ENCODE data around the gene ARHGAP10.

Gene ARHGAP10

DNA sequence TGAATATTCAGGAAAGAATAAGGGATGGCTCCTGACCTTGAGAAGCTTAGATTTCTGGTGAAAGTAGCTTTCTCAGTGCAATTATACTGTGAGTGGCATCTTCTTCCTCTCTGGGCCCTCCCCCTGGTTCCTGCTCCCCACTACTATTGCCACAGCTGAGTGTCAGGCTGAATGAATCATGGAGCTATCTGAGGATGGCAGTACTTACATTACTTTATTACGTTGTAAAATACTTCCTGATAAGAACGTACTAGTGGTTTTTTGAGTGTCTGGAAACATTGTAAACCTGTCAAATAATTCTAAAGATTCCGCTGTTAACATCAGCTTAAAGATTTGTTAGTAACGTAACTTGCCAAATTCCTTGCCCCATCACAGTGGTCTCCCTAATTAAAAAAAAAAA lies 36.2 kb downstream of the ARHGAP10 start:
- no peak for DNase-seq (ENCODE audit: low spot score)

DNA sequence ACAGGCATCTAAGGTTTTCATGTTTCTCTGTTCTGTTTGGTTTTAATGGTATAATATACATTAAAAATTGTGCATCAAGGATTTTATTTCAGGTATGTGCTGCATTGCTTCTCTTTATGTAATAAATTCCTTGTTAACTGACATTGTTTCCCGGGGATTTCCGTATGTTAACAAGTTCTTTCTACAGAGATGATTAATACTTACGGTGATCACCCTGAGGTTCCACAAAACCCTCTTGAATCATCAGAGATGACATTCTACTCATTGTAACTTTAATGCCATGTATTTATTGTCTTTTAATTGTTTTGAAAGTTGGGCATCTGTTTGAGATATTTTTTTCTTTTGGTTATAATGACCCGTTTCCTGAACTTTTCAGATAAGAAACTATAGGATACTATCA lies 37.5 kb downstream of the ARHGAP10 start:
- no peak for DNase-seq (ENCODE audit: low spot score)

DNA sequence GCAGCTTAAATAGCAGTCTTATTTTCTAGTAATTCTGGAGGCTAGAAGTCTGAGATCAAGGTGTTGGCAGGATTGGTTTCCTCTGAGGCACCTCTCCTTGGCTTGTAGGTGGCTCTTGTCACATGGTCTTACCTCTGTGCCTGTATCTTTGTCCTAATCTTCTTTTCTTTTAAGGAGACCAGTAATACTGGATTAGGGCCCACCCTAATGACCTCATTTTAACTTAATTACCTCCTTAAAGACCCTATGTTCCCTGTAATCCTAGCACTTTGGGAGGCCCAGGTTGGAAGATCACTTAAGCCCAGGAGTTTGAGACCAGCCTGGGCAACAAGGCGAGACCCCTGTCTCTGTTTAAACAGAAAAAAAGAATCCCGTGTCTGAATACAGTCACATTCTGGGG lies 38.9 kb downstream of the ARHGAP10 start:
- no peak for DNase-seq (ENCODE audit: low spot score)

DNA sequence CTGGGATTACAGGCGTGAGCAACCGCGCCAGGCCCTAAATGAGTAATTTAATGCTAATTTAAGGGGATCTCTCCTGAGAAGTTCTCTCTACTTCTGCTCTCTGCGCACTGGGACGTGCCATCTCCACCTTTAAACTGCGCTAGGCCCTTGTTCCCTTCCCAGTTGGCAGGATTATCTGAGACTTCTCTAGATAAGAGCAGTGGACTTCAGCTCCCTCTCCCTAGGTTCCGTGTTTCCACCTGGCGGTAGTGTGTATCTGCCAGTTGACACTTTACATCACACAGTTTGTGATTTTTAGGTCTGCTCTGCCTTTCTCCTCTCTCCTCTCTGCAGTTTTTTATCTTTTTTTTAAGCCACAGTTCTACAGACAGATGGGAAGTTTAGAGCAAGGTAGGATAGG lies 40.2 kb downstream of the ARHGAP10 start:
- DNase-seq (ENCODE audit: low spot score): no peak

DNA sequence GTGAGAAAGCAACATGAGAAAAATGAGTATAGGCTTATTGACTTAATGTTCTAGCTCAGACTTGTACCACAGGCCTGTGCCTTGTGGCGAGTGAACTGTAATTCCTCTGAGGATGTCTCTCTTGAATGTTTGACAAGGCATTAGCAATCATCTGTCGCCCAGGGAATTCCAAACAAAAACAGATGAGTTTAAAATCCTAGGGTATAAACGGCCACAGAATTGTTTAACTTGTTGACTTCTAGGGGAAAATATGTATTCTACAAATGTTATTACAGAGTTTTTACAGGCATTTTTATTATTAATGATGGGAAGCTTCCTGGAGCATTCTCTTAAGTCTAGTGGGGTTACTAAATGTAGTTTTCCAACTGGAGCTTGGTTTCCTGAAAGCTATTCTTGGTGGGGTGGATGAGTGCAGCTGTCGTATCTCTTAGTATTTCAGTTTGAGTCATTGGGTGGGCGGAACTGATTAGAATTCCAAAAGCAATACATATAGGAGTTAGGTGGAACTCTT lies 40.6 kb downstream of the ARHGAP10 start:
- no peak for DNase-seq (ENCODE audit: low spot score)

DNA sequence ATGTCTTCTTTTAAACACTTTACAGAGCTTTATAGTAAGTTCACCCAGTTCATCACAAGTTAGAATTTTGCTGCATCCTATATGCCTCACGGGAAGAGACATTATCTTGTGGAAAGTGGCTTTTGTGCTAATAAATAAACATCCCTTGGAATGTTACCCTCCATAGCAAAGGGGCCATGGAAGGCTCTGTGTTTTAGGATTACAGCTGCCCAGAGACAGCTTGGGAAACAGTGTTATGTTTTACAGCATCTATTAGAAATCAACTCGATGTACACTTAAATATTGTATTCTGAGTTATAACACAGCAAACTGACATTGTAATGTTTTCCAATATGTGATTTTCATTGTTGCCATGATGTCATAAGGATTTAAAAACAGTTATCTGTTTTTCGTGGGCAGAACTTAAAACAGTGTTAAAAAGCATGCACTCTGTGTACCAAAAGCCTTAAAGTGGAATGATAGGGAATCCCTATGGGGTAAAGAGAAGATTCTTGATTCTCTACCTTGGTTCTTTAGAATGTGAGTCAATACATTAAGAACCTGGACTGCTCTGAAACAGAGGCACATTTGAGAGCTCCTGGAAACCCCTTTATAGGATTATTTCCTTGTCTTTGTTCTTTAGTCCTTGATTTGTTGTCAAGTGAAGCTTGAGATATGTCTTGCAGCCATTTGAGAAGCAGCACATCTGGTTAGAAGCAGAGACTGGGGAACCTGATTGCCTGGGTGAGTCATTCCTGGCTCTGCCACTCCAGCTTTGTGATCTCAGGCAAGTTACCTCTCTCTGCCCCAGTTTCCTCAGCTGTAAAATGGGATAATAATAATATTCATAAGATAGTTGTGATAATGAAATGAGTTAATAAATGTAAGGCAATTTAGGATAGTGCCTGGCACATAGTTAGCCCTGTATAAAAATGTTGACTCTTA lies 41.6 kb downstream of the ARHGAP10 start:
- no peak for DNase-seq (ENCODE audit: low spot score)

DNA sequence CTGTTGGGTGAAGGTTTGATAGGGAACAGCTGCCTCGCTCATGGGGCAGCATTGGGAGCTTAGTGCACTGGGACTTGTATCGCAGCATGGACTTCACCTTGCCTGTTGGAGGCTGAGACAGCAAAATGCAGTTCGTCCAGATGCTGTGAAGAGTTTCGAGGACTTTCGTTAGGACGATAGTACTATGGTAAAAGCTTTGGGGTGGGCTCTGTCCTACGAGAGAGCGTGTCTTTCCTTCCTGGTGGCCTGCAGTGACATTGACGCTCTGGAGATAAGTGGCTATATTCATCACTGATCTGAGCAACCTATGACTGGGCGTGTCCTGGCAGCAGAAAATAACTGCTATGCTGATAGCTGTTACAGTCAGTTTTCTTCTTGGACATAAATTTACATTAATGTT lies 44.8 kb downstream of the ARHGAP10 start:
- DNase-seq (ENCODE audit: low spot score): no peak

DNA sequence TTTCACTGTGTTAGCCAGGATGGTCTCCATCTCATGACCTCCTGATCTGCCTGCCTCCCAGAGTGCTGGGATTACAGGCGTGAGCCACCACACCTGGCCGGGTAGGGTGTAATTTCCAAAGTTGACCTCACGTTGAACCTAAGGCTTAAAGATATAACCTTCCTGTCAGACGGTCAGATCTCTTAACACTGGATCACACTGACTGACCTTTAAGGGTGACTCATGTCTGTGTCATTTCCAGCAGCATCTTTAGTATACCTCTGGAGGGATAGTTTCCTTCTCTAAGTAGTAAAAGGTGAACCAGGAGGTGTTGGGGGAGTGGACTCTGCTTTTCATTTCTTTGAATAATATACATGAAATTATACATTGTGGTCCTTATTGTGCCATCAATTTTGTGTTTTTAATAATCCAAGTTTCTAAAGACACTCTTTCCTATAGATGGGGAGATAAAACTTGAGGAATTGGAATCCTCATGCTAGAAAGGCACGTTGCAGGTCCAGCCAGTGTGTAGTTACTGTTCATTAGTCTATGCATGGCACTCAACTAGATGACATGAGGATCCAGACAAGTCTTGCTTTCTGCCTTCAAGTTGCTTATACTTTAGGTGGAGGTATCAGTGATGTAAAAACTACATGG lies 45.7 kb downstream of the ARHGAP10 start:
- no peak for DNase-seq (ENCODE audit: low spot score)

DNA sequence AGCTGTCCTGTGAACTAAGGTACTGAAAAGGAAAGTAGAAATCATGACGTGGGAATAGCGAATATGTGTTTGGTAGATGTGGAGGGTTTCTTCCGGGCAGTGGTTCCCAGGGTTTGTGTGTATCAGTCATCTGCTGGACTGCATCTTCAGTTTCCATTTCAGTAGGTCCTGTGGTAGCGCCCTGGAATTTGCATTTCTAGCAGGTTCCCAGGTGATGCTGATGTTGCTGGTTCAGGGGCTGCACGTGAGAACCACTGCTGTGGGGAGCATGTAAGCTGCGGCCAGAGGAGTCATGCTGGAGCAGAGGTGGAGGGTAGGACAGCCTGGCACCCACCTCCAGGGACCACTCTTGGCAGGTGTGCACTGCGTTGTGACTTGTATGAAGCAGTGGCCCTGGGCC lies 47.1 kb downstream of the ARHGAP10 start:
- DNase-seq (ENCODE audit: low spot score): no peak

DNA sequence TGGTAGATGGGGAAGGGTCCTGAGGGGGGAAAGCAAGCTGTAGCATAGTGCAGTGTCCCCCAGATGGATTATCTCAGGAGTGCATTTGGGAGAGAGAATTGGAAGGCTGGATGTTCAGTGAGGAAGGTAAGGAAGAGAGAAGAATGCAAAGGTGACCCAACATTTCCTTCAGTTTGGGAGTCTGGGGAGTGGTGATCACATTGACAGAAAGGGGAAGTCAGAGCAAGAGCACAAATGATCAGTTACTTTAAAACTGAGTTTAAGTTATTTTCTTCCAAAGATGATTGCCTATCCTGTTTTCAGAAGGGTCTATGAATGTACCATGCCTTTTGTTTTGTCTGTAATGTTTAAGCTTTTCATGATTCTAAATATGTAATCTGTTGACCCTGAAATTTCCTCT lies 47.6 kb downstream of the ARHGAP10 start:
- DNase-seq (ENCODE audit: low spot score): no peak

DNA sequence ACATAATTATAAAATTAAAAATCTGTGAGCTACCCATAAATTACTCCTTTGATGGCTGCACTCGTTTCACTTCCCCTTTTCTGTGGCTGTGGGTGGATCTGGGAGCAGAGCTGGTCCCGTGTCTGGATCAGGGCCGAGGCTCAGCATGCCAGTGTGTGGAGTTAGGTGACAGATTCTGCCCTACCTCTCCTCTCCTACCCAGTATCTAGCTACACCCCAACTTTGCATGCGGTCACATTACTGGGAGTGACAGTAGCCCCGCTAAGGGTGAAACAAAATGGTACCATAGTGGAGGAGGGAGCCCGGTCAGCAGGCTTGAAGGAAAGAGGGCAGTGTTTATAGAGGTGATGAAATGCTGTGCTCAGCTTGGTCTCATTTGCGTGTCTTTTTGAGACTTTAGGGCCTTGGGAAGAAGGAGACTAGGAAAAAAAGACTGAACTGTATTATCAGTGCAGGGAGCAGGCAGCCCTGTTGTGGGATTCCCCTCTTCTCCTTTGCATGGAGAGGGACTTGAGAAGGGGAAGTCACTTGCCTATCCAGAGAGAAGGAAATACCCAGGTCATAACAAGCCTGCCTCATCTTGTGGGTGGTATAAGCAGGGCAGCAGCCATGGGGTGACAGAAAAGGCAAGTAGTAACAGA lies 48.4 kb downstream of the ARHGAP10 start:
- DNase-seq (ENCODE audit: low spot score): no peak

DNA sequence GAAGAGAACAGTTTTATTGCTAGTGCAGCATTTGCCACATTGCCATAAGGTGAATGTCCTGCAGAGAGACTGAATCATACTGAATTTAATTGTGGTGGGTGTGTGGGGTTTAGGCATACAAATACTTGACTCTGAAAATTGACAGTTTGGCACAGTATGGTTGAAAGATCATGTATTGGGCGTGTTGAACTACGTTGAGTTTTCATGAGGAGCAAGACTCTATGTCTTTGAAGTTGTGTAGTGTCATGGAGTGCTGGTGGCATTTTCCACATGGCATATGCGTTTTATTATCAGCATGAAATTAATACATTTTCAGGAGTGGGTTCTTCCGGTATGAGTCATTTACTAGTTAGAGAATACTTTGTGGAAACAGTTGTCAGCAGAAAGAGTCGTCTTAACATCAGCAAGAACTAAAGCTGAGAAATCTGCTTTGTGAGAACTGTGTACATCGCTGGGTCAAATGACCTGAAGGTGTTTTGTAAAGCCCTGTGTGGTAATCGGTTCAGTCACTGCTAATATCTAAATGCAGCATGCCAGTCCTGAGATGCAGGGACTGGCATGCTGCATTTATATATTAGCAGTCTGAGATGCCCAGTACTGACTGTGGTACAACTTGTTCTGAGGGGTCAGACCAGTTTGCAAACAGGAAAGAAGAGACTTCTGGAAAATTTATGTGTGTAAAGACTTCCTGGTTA lies 50.3 kb downstream of the ARHGAP10 start:
- DNase-seq (ENCODE audit: low spot score): no peak

DNA sequence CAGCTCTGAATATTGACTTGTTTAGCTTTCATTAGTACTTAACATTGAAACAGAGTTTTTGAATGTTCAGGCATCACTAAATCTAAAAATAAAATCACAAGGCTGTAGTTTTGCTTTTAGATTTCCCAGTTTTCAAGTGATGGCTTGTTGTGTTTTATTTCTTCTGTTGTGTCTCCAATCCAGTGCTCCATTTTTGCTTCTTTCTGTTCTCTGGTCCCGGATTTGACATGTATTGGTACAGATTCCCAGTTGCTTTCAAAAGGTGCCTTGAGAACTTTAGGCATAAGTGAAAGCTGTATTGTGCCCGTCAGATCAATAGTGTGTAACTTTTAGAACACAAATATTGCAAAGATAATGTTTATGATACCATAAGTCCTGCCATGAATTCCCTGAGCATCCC lies 53.2 kb downstream of the ARHGAP10 start:
- no peak for DNase-seq (ENCODE audit: low spot score)

DNA sequence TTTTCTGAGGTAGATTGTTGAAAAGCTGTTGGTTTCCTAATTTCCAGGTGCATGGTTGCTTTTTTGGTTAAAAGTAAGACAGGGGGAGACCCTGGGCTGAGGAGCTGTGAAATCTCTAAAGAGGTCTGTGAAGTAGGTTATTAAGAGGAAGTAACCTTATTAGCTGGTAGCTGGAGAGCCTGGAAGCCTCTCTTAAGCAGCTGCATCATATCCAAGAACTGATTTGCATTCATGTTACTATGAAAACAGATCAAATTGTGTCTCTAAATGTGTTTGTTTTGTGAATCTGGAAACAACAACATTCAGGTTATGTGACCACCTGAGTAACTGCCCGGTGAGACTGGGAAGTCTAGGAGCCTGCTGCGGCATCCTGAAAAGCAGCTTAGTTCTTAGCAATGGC lies 54.1 kb downstream of the ARHGAP10 start:
- DNase-seq (ENCODE audit: low spot score): no peak

DNA sequence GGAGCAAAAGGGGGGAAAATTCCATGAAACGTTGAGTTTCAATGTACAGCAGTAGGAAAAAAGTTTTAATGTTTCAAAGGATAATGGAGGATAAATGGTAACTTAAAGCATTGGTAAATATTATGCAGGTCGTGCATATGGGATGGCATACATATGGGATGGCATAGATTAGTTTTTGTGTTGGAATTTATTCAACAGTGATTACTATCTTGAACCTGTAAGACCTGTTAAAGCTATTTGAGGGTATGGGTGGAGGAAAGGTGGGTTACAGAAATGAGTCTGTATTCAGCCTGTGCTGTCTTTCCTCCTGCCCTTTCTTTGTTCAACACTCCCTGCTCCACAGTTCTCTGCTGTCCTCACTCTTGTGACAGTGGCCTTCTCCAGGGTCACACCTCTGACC lies 54.6 kb downstream of the ARHGAP10 start:
- DNase-seq (ENCODE audit: low spot score): no peak

DNA sequence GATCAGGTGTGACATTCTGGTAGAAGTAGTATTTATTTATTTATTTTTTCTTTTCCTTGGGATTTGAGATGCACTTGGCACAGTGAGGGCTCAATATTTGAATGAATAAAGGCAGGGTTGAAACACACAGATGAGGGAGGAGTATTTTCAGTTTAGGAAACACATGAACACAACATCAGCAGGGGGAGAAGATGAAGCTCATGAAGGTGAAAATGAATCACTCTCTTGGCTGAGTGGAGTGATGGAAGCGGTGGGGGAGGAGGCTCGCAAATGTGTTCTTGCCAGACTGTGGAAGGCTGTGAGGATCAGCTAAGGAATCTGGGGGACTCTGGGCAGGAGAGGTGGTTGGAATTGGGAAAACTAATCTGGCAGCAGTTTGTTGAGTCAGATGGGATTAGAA lies 55.3 kb downstream of the ARHGAP10 start:
- DNase-seq (ENCODE audit: low spot score): no peak

DNA sequence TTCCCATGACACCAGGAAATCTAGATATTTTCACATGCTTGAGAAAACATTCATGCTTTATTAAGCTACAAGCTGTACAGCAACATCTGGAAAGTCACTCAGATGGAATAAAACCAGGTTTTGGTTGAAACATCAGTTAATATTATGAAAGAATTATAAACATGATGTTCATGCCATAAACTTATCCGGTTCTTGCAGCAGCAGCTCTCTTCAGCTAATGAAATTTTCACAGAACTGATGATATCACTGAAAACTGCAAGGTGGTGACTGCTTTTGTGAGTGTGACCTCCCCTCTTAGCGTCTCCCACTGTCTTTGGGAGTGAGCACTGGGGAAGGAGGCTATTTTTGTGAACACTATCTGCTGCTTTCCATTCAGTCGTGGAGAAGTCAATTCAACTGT lies 56.9 kb downstream of the ARHGAP10 start:
- no peak for DNase-seq (ENCODE audit: low spot score)

DNA sequence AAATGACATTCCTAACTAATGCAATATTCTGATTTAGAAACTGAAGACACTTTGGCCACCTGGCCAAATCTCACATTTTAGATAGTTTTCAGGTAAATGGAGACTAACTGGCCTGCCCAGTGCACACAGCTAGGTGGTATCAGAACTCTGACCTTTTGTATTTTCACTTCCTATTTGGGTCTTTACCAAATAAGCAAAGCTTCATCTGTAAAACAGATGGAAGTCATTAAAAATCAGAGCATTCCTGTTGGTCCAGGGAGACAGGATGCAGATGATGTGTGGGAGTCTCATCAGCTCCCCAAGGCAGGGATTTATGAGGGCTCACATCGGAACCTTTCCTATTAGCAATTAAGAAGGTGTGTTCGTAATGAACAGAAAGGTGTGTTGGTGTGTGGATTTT lies 57.7 kb downstream of the ARHGAP10 start:
- DNase-seq (ENCODE audit: low spot score): no peak

DNA sequence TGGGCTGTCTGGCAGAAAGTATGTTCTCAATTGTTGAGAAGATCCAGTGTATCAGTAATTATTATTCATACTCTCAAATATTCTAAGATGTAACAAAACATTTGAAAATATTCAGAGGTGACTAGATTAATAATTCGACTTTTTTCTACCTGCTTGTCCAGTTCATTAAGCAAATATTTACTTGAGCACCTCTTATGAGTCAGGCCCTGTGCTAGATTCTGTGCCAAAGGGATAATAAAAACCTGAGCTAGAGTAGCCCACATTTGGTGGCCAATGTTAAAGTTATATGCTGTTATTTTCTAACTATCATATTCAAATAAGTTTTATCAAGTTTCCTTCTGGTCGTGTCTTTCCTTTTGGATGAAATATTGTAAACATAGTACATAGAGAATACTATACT lies 58.5 kb downstream of the ARHGAP10 start:
- DNase-seq (ENCODE audit: low spot score): no peak

DNA sequence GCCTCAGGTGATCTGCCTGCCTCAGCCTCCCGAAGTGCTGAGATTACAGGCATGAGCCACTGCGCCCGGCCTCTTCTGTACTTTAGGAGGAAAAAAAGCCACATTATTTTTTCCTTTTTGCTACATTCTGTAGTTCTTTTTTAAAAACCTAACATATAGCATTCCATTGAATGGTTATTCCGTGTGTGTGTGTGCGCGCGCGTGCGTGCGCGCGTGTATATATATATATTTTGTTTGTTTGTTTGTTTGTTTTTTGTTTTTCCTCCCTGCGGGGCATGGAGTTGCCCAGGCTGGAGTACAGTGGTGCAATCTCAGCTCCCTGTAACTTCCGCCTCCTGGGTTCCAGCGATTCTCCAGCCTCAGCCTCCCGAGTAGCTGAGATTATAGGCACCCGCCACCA lies 59.5 kb downstream of the ARHGAP10 start:
- no peak for DNase-seq (ENCODE audit: low spot score)

DNA sequence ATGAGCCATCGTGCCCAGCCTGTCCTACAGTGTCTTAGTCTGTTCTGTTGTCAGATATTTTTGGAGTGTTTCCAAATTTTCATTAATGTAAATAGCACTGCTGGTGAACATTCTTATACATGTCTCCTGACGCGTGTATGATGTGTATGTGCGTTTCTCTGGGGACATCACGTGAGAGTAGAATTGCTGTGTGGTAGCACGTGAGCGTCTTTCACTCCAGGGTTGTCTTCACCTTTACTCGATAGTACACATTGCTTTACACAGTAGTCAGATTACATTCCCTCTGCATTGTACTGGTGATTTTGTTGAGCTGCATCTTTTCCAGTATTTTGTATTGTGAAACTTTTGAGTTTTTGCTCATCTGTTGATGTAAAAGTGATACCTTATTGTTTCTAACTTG lies 60.0 kb downstream of the ARHGAP10 start:
- DNase-seq (ENCODE audit: low spot score): no peak

DNA sequence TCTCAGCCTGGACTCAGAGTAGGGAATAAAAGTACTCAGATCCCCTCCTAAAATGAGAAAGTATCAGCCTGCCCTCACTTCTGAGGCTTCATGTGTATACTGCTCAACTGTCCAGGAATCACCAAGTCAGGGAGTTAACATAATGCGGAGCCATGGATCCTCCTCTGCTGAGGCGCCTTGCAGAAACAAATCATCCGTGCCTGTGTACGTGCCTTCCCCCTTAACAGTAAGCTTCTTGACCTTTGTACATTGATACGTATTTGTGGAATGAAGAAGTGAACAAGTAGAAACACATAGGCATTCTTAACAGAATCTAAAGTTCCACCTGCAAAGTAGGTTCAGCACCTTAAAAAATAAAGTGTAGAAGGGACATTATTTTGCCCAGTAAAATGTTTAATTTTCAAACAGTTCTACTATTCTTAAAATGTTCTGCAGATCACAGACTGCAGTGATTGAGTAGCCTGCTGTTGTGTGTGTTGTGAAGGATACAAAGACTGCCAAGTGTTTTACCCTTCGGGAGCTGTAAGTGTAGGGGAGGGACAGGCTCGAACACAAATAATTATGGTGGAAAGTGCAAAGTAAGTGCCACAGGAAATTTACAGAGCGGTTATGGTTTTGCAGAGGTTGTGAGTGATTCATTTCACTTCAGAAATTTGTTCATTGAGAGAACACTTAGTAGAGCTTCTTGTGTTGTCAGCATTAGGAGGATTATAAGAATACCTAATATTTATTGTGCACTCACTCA lies 61.9 kb downstream of the ARHGAP10 start:
- DNase-seq (ENCODE audit: low spot score): no peak

All from cerebellar cortex (tissue), 1 donor.